ENCODE results near the gene EHMT1.

DNA sequence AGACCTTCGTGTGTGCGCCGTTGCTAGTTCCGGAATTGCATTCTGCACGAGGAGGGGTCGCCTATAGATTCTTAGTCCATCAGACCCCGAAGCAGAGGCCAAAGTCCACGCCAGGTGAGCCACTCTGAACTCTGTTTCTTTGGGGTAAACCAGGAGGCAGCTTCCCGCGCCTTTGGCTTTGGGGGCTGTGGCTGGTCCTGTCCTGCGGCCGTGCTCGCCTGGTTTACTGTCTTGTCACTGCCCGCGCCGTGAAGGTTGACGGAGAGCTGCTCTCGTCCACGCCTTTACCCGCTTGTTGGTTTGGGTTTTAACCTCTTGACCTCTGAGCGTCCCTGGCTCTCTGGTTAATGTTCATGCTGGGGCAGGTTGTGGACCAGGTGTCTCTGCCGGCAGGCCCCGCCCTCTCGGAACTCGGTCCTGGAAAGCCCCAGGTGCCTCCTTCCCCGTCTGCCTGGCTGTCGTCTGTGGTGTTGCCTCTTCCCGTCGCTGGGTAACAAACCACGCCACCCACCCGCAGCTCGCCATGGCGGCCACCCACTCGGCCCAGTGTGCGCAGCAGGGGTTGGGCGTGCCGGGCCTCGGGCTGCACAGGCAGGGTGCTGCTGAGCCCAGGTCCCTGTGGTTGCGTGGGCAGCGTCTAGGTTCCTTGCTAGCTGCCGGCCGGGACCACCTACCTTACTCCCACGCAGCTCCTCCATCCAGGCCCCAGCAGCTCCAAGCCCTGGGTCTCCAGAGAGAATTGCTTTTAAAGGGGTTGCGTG lies 214.2 kb downstream of the EHMT1 start:
- no peak for TF ChIP-seq POLR2AphosphoS5 (IDR thresholded peaks at IDR 0.05; ENCODE audit: borderline replicate concordance, low read depth, low read length)
- no peak for TF ChIP-seq EZH2 (IDR thresholded peaks at IDR 0.05)
- no peak for TF ChIP-seq FOXP2 (optimal IDR thresholded peaks at IDR 0.05; ENCODE audit: control extremely low read depth, extremely low read length, insufficient read depth)
